Peyer's patch (tissue), 4 donors: ENCODE results near the gene LTF. TPM values are rescaled to one million over a fixed set of nuclear protein-coding genes. Genes with fewer than 3 reads are reported as not detected.

ENCODE experiments used
- DNase-seq, 3 donors: peaks; one replicate each; pipeline ENCODE4 v3.0.0-alpha.2; 2017 to 2019
- H3K27ac ChIP-seq, 4 donors: fragments of 200-600 bp; sonication (generic); one replicate each; pipeline ENCODE4 v1.5.1; 2016 to 2019
- H3K27me3 ChIP-seq, 2 donors: fragments of 200-600 bp; sonication (generic); one replicate each; pipeline ENCODE4 v1.5.1; 2019
- H3K36me3 ChIP-seq, 3 donors: fragments of 200-600 bp; sonication (generic); one replicate each; pipeline ENCODE4 v1.5.1; 2016 to 2019
- H3K4me1 ChIP-seq, 4 donors: fragments of 200-600 bp; sonication (generic); one replicate each; pipeline ENCODE4 v1.5.1; 2016 to 2019
- H3K4me3 ChIP-seq, 4 donors: fragments of 200-600 bp; sonication (generic); 1 replicate in 3 of 4; 2 replicates in 1 of 4; pipeline ENCODE4 v1.5.1; 2016 to 2019; ENCODE audit warnings: mild to moderate bottlenecking in 1 of 4
- H3K9me3 ChIP-seq, 4 donors: fragments of 200-600 bp; sonication (generic); one replicate each; pipeline ENCODE4 v1.5.1; 2016 to 2019; ENCODE audit warnings: mild to moderate bottlenecking in 1 of 4
- POLR2A ChIP-seq, 2 donors: fragments of 450-650 bp; IDR thresholded peaks; one replicate each; pipeline ENCODE4 v1.5.1; 2017; ENCODE audit warnings: antibody characterized with exemption in 2 of 2, mild to moderate bottlenecking in 2 of 2, moderate library complexity in 2 of 2
- total RNA-seq, 4 donors: library from RNA; depleted of rRNA; stranded (reverse); fragments of >200 nt; gene quantifications; one replicate each; pipeline ENCODE4 v1.1.0, GENCODE V29; 2016
- TF ChIP-seq, protein P1 (sequence below), 6 experiments: fragments of 450-650 bp in 4 of 6; fragments of 200-600 bp in 2 of 6; sonication (generic) in 1 of 6; IDR thresholded peaks; one replicate each; pipeline ENCODE4 v1.5.1; 2017 to 2019; ENCODE audit warnings: antibody characterized with exemption in 6 of 6, mild to moderate bottlenecking in 3 of 6, moderate library complexity in 1 of 6

The LTF gene
- total RNA-seq, 4 donors from 2014 or later = 0.38 to 12.4 (median 1.1) TPM; not detected in 1

DNA sequence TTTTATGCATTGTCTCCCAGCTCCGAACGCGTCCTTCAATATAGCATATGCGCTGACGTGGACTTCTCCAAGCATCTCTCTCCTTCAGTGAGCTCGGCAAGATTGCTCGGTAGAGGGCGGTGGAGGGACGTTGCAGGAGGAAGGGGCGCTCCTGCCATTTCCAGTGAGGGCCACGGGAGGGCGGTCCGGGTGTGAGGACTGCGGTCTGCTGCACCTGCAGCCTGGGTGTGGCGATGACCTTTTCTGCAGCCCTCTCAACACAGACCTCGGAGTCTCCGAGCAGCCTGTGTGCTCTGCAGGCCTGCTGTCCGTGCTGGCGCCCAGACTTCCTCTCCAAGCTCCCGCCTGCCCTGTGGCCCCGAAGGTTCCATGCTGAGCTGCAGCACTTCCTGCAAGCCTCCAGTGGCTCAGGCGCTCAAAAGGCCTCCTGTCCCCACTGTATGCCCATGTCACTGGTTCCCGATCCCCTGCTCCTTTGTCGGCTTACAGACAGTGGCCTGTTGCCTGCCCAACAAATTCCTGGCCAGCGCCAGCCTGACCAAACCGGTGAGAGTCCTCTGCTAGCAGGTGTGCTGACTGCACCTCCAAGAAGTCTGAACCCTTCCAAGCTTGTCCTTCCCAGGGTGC lies 24.1 kb upstream of the LTF start:
- Histone ChIP-seq H3K27me3 (no peaks in the 10 kb centered on the region), H3K27ac (peak overlapping the region in 2 of 4 donors; percentile 9 to 57), H3K4me3 (peak overlapping the region in 2 of 4 donors; percentile 17 to 19), H3K36me3 (no peaks in the 10 kb centered on the region), H3K9me3 (no peaks in the 10 kb centered on the region), H3K4me1 (peaks cover 0 to 10% (median 6%) of the 10 kb centered on the region in 4 donors)
- peak; percentile 95 to 98 (median 97) for DNase-seq
- TF ChIP-seq, protein P1, sequence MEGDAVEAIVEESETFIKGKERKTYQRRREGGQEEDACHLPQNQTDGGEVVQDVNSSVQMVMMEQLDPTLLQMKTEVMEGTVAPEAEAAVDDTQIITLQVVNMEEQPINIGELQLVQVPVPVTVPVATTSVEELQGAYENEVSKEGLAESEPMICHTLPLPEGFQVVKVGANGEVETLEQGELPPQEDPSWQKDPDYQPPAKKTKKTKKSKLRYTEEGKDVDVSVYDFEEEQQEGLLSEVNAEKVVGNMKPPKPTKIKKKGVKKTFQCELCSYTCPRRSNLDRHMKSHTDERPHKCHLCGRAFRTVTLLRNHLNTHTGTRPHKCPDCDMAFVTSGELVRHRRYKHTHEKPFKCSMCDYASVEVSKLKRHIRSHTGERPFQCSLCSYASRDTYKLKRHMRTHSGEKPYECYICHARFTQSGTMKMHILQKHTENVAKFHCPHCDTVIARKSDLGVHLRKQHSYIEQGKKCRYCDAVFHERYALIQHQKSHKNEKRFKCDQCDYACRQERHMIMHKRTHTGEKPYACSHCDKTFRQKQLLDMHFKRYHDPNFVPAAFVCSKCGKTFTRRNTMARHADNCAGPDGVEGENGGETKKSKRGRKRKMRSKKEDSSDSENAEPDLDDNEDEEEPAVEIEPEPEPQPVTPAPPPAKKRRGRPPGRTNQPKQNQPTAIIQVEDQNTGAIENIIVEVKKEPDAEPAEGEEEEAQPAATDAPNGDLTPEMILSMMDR (IDR thresholded peaks at IDR 0.05) = peak; percentile 98 to 100 (median 100)
- TF ChIP-seq POLR2A (IDR thresholded peaks at IDR 0.05) = no peak

DNA sequence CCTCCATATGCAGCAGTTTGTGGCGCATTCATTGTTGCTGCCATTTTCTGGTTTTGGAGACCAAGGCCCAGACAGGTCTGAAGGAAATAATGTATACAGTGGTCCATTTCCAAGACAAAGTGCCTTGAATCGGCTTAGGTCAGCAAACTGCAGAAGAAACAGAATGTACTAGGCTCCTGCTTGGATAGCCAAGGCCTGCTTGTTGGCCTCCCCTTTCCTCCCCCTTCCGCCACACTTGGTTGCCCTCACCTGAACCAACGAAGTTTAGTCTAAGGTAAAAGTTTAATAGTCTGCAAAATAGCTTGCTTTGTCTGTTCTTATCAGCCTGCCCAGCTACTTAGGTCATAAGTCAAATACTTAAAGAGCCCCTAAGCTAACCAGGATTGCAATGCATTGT lies 21.1 kb upstream of the LTF start:
- DNase-seq = no peak

DNA sequence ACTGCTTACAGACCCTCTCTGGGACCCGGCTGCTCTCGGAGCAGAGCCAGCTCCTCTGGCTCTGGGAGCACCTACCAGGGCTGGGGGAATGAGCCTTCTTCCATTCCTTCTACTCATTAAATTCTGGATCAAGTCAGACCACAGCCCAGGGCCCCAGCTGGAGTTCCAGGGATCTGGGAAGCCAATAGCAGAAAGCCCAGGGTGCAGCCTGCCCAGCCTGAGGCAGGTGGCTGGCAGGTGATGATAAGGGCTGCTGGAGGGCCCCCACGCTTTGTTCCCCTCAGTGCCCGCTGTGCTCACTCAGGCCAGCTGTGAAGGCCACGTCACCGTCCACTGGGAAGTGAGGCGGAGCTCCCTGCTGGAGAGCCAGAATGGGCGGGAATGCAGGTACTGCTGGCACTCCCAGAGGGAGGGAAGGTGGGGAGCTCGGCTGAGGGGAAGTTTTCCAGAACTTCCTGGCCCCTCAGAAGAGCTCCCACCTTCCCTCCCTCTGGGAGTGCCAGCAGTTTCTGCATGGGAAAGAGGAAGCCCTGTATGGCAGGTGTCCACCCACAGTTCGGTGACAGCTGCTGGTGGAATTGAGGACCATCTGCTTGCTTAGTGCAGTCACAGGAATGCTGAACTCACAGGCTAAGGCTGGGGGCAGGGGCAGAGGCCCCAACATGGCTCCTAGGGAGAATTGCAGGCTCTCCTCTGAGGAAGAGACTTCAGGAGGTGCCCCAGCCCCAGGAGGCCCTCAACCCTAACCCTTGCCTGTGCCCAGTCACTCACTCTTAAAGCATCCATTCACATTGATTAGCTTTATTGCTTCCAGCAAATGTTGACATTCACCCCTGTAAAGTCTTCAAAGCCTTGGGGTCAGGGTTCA lies 20.4 kb upstream of the LTF start:
- TF ChIP-seq, protein P1 (IDR thresholded peaks at IDR 0.05) = no peak
- no peak for TF ChIP-seq POLR2A (IDR thresholded peaks at IDR 0.05)
- Histone ChIP-seq H3K27me3 (no peaks in the 10 kb centered on the region), H3K4me3 (no peak overlapping the region), H3K9me3 (no peaks in the 10 kb centered on the region), H3K27ac (no peak overlapping the region), H3K36me3 (no peaks in the 10 kb centered on the region), H3K4me1 (peaks cover 0 to 10% (median 6%) of the 10 kb centered on the region in 4 donors)
- DNase-seq = peak in 1 of 3 donors; percentile 60

More for the DNA sequence above, 21.1 kb upstream of the LTF start:
- no peak overlapping the region for H3K4me3 ChIP-seq
- H3K36me3 ChIP-seq = no peaks in the 10 kb centered on the region
- H3K27me3 ChIP-seq = no peaks in the 10 kb centered on the region
- H3K9me3 ChIP-seq = no peaks in the 10 kb centered on the region
- H3K27ac ChIP-seq = no peak overlapping the region
- TF ChIP-seq, protein P1 (IDR thresholded peaks at IDR 0.05) = no peak
- no peak for TF ChIP-seq POLR2A (IDR thresholded peaks at IDR 0.05)
- H3K4me1 ChIP-seq = peaks cover 0 to 10% (median 6%) of the 10 kb centered on the region in 4 donors

DNA sequence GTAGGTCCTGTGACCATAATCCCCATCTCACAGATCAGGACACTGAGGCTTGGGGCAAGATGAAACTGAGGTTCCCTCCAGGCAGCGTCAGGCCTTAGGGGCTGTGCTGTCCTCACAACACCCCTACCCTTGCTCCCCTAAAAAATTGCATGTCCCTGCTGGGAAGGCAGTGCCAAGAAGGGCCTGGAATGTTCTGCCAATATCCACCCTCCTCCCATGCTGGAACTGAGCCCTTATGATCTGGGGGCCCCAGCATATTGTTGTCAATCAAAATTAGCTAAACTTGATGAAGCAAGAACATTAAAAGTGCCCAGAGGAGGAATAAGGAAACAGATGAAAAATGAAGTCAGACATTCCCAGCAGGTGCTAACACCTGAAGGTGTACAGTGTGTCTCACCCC lies 19.7 kb upstream of the LTF start:
- H3K27ac ChIP-seq = no peak overlapping the region
- no peak overlapping the region for H3K4me3 ChIP-seq
- H3K4me1 ChIP-seq = peaks cover 0 to 10% (median 5%) of the 10 kb centered on the region in 4 donors
- DNase-seq = no peak
- no peaks in the 10 kb centered on the region for H3K9me3 ChIP-seq
- no peaks in the 10 kb centered on the region for H3K36me3 ChIP-seq
- TF ChIP-seq, protein P1 (IDR thresholded peaks at IDR 0.05) = no peak
- TF ChIP-seq POLR2A (IDR thresholded peaks at IDR 0.05) = no peak
- no peaks in the 10 kb centered on the region for H3K27me3 ChIP-seq

DNA sequence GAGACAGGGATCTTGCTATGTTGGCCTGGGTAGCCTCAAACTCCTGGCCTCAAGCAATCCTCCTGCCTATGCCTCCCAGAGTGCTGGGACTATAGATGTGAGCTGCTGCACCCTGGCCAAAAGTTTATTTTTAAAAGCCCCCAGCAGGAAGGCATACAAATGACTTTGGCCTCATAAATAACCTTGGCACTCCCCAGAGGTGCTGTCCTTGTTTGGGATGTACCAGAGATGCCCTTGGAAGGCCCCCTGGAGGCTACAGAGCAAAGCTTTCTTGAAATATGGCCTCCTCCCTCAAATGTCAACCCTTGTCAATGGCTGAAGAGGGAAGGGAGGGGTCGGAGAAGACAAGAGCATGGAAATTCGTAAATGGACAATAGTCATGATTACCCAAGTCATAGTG lies 19.1 kb upstream of the LTF start:
- Histone ChIP-seq H3K27ac (no peak overlapping the region), H3K9me3 (no peaks in the 10 kb centered on the region), H3K27me3 (no peaks in the 10 kb centered on the region), H3K4me3 (no peak overlapping the region), H3K4me1 (peaks cover 0 to 6% (median under 1%) of the 10 kb centered on the region in 4 donors), H3K36me3 (no peaks in the 10 kb centered on the region)
- DNase-seq = no peak
- TF ChIP-seq, protein P1 (IDR thresholded peaks at IDR 0.05) = no peak
- TF ChIP-seq POLR2A (IDR thresholded peaks at IDR 0.05) = no peak
